GM12878 (cell line): ENCODE results near the gene ADRA2B. TPM values are rescaled to one million over a fixed set of nuclear protein-coding genes. Genes with fewer than 3 reads are reported as not detected.

ENCODE experiments used
- BACH1 ChIP-seq: fragments of 450-650 bp; IDR thresholded peaks from 2 replicates; pipeline ENCODE4 v1.6.1; 2017; ENCODE audit warnings: mild to moderate bottlenecking, borderline replicate concordance
- BCL3 ChIP-seq: IDR thresholded peaks from 2 replicates; pipeline ENCODE4 v1.6.1; 2011; ENCODE audit warnings: borderline replicate concordance, low read depth, mild to moderate bottlenecking, moderate library complexity, low read length; ENCODE audit not compliant: insufficient read depth, poor library complexity, severe bottlenecking
- CEBPB ChIP-seq, 2 experiments: fragments of 150-350 bp in 1 of 2; IDR thresholded peaks; 2 replicates each; pipeline ENCODE4 v1.6.1; 2012 to 2014; ENCODE audit warnings: low read depth in 2 of 2, low read length in 2 of 2, borderline replicate concordance in 1 of 2, inconsistent platforms in 1 of 2
- CHD1 ChIP-seq: IDR thresholded peaks from 2 replicates; pipeline ENCODE4 v1.6.1; 2012; ENCODE audit warnings: low read depth, low read length, improper control_type of control experiment
- DPF2 ChIP-seq: fragments of 450-650 bp; IDR thresholded peaks from 2 replicates; pipeline ENCODE4 v1.6.1; 2017; ENCODE audit warnings: mild to moderate bottlenecking
- ELK1 ChIP-seq: IDR thresholded peaks from 2 replicates; pipeline ENCODE4 v1.6.1; 2012; ENCODE audit warnings: low read depth, low read length, improper control_type of control experiment
- IKZF2 ChIP-seq, 2 experiments: fragments of 450-650 bp; IDR thresholded peaks; 2 replicates each; pipeline ENCODE4 v1.6.1; 2017; ENCODE audit warnings: mild to moderate bottlenecking in 2 of 2, moderate library complexity in 2 of 2
- KLF5 ChIP-seq: fragments of 450-650 bp; IDR thresholded peaks from 2 replicates; pipeline ENCODE4 v1.6.1; 2014; ENCODE audit warnings: mild to moderate bottlenecking; ENCODE audit not compliant: partially characterized antibody
- MYC ChIP-seq: IDR thresholded peaks from 2 replicates; pipeline ENCODE4 v1.6.1; 2011; ENCODE audit warnings: mild to moderate bottlenecking, low read length, moderate library complexity, inconsistent platforms; ENCODE audit not compliant: insufficient read depth, insufficient replicate concordance, insufficient read length, severe bottlenecking
- NBN ChIP-seq: fragments of 450-650 bp; IDR thresholded peaks from 2 replicates; pipeline ENCODE4 v1.6.1; 2016
- NR2C1 ChIP-seq: fragments of 450-650 bp; IDR thresholded peaks from 2 replicates; pipeline ENCODE4 v1.6.1; 2017; ENCODE audit warnings: antibody characterized with exemption, mild to moderate bottlenecking, moderate library complexity
- PAX8 ChIP-seq: fragments of 450-650 bp; IDR thresholded peaks from 2 replicates; pipeline ENCODE4 v1.6.1; 2017; ENCODE audit warnings: mild to moderate bottlenecking, moderate library complexity
- PKNOX1 ChIP-seq: fragments of 450-650 bp; IDR thresholded peaks from 2 replicates; pipeline ENCODE4 v1.6.1; 2016; ENCODE audit warnings: mild to moderate bottlenecking
- PML ChIP-seq: IDR thresholded peaks from 2 replicates; pipeline ENCODE4 v1.6.1; 2012; ENCODE audit warnings: low read length, inconsistent platforms
- POLR2A ChIP-seq: IDR thresholded peaks from 2 replicates; pipeline ENCODE4 v1.6.1; 2011; ENCODE audit warnings: low read depth, mild to moderate bottlenecking, low read length
- POLR2AphosphoS2 ChIP-seq: IDR thresholded peaks from 2 replicates; pipeline ENCODE4 v1.6.1; 2011; ENCODE audit warnings: low read depth, mild to moderate bottlenecking, low read length, improper control_type of control experiment, moderate library complexity
- SMAD1 ChIP-seq: fragments of 450-650 bp; IDR thresholded peaks from 2 replicates; pipeline ENCODE4 v1.6.1; 2018; ENCODE audit warnings: mild to moderate bottlenecking, low read depth; ENCODE audit not compliant: partially characterized antibody
- SMAD5 ChIP-seq: IDR thresholded peaks from 2 replicates; pipeline ENCODE4 v1.6.1; 2016; ENCODE audit warnings: antibody characterized with exemption, low read depth
- SMARCA5 ChIP-seq: fragments of 450-650 bp; IDR thresholded peaks from 2 replicates; pipeline ENCODE4 v1.6.1; 2017; ENCODE audit warnings: mild to moderate bottlenecking
- ZNF207 ChIP-seq: fragments of 450-650 bp; IDR thresholded peaks from 2 replicates; pipeline ENCODE4 v1.6.1; 2014; ENCODE audit warnings: antibody characterized with exemption, mild to moderate bottlenecking, borderline replicate concordance
- ZNF217 ChIP-seq: fragments of 450-650 bp; IDR thresholded peaks from 2 replicates; pipeline ENCODE4 v1.6.1; 2017; ENCODE audit warnings: antibody characterized with exemption, mild to moderate bottlenecking
- ZNF24 ChIP-seq: fragments of 450-650 bp; IDR thresholded peaks from 2 replicates; pipeline ENCODE4 v1.6.1; 2017; ENCODE audit warnings: antibody characterized with exemption, mild to moderate bottlenecking
- ZNF384 ChIP-seq: IDR thresholded peaks from 2 replicates; pipeline ENCODE4 v1.6.1; 2012; ENCODE audit warnings: low read depth, mild to moderate bottlenecking, low read length, improper control_type of control experiment, borderline replicate concordance
- ZNF622 ChIP-seq: fragments of 450-650 bp; IDR thresholded peaks from 2 replicates; pipeline ENCODE4 v1.6.1; 2017; ENCODE audit warnings: mild to moderate bottlenecking, inconsistent platforms
- polyA plus RNA-seq, 11 experiments: library from polyadenylated mRNA; depleted of rRNA in 4 of 11; unstranded in 6 of 11; stranded (reverse) in 5 of 11; fragments of >200 nt; fragmentation: Nextera tagmentation in 4 of 11; fragmentation: Illumina TruSeq in 1 of 11; extraction: Ambion mirVana in 4 of 11; extraction: Trizol in 1 of 11; gene quantifications; 1 replicate in 1 of 11; 2 replicates in 10 of 11; pipeline versions ENCODE4 v1.2.1 to v1.2.3, GENCODE V29; 2011 to 2016; ENCODE audit warnings: inconsistent platforms in 2 of 11, missing spikeins in 2 of 11, low read depth in 1 of 11
- total RNA-seq, 4 experiments: library from RNA; depleted of rRNA in 3 of 4; stranded (reverse); fragments of >200 nt in 3 of 4; fragmentation: Illumina TruSeq in 1 of 4; extraction: Trizol in 1 of 4; gene quantifications; 2 replicates each; pipeline versions ENCODE4 v1.2.1 to v1.2.3, GENCODE V29; 2013 to 2021
- TF ChIP-seq, protein P1 (sequence below): IDR thresholded peaks from 2 replicates; pipeline ENCODE4 v1.6.1; 2011; ENCODE audit warnings: borderline replicate concordance, low read depth, mild to moderate bottlenecking, moderate library complexity, mixed read lengths, low read length; ENCODE audit not compliant: insufficient read depth; ENCODE audit errors: extremely low read length

Gene ADRA2B
- total and polyA plus RNA-seq, 10 of the 15 experiments (the other 5 are each of a cell fraction or from before 2014, with no cell fraction given), result 0.01 to 0.10 (median 0.04) TPM; not detected in 6

DNA sequence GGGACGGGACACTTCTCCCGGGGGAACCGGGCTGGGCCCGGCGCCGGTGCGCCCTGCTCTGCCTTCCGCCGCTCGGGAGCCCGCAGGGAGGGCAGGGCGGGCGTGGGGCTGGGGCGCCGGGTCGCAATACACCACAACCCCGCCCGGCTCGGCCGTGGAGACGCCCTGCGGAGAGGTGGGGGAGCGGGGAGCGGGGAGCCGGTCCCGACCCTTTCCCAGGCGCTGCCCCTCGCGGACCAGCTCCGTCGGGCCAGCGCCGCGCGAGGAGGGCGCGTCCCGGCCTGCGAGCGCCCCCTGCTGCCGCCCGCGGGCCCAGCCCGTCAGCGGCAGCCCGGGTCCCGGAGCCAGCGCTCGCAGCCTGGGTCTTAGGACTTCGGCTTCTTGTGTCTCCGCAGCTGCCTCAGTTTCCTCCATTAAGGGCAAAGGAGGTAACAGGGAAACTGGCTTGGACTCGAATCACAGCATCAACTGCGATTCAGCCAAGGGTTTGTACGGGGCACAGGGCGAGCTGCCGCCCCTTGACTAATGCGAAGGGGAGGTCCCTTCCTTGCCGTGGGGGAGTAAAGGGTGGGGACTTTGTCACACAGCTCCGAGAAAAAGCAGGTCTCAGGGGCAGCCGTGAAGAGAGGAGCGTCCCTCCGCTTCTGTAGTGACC, 635 bp upstream of the ADRA2B start (continued):
- TF ChIP-seq BACH1 (0 out of 2 replicates have a peak, but pooled peaks have one; percentile 45), POLR2AphosphoS2 (no peak), ZNF622 (no peak), CEBPB (IDR thresholded peaks at IDR 0.05; ENCODE audit: borderline replicate concordance in 1 of 2, low read depth in 2 of 2, low read length in 2 of 2) (no peak), SMAD1 (no peak), DPF2 (peak; percentile 61; the same call in 1 of the 2 replicates), IKZF2 (IDR thresholded peaks at IDR 0.05) (no peak), ZNF217 (peak; percentile 69), ZNF24 (no peak), SMAD5 (no peak), KLF5 (peak; percentile 28), POLR2A (no peak), PKNOX1 (no peak), SMARCA5 (peak; percentile 85; the same call in 1 of the 2 replicates), PML (no peak), ZNF384 (no peak), PAX8 (no peak), BCL3 (no peak), CHD1 (no peak), ZNF207 (0 out of 2 replicates have a peak, but pooled peaks have one; percentile 67), ELK1 (no peak), NBN (no peak), MYC (no peak), NR2C1 (no peak)
- TF ChIP-seq, protein P1, sequence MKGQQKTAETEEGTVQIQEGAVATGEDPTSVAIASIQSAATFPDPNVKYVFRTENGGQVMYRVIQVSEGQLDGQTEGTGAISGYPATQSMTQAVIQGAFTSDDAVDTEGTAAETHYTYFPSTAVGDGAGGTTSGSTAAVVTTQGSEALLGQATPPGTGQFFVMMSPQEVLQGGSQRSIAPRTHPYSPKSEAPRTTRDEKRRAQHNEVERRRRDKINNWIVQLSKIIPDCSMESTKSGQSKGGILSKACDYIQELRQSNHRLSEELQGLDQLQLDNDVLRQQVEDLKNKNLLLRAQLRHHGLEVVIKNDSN, result no peak
